CD4-positive, alpha-beta T cell (primary cell): ENCODE results near the gene PCID2. TPM values are rescaled to one million over a fixed set of nuclear protein-coding genes. Genes with fewer than 3 reads are reported as not detected.

Experiments used
- ATAC-seq: fragments of 200-7000 bp; cut with Tn5 transposase; one replicate; pipeline ENCODE4 v1.10.0; 2022; ENCODE audit warnings: mild to moderate bottlenecking; ENCODE audit not compliant: poor library complexity
- CTCF ChIA-PET: fragments of 350-600 bp; sonication (Branson Sonifier 250); formaldehyde crosslinking; loops from one replicate; lab custom pipeline; 2021; ENCODE audit warnings: antibody characterized with exemption, inconsistent platforms; lab: Charles Lee
- POLR2A ChIA-PET: fragments of 350-600 bp; sonication (Branson Sonifier 250); formaldehyde crosslinking; loops from one replicate; lab custom pipeline; 2021; ENCODE audit warnings: antibody characterized with exemption, inconsistent platforms; lab: Charles Lee
- DNase-seq, 14 experiments: peaks; one replicate each; pipeline ENCODE4 v3.0.0-alpha.2; 2013 to 2020; ENCODE audit warnings: mixed read lengths in 2 of 14
- H3K27ac ChIP-seq, 2 donors: one replicate each; pipeline versions ENCODE4 v1.5.1 to v1.7.0; 2013; ENCODE audit warnings: low read length in 2 of 2, low read depth in 1 of 2, mild to moderate bottlenecking in 1 of 2
- H3K27me3 ChIP-seq, 2 experiments: 1 replicate in 1 of 2; 2 replicates in 1 of 2; pipeline versions ENCODE4 v1.6.1 to v1.7.0; 2013; ENCODE audit warnings: low read length in 2 of 2, control low read depth in 1 of 2, mild to moderate bottlenecking in 1 of 2, moderate library complexity in 1 of 2; ENCODE audit not compliant: insufficient read depth in 2 of 2, control insufficient read depth in 1 of 2
- H3K36me3 ChIP-seq: one replicate; pipeline ENCODE4 v1.6.1; 2013; ENCODE audit warnings: low read length, control low read depth; ENCODE audit not compliant: insufficient read depth
- H3K4me1 ChIP-seq: one replicate; pipeline ENCODE4 v1.6.1; 2013; ENCODE audit warnings: low read length, control low read depth; ENCODE audit not compliant: insufficient read depth
- H3K4me3 ChIP-seq: one replicate; pipeline ENCODE4 v1.5.1; 2013; ENCODE audit warnings: mild to moderate bottlenecking, low read length, moderate library complexity
- H3K9me3 ChIP-seq, 2 experiments: 1 replicate in 1 of 2; 2 replicates in 1 of 2; pipeline versions ENCODE4 v1.6.1 to v1.7.0; 2013; ENCODE audit warnings: low read length in 2 of 2, mild to moderate bottlenecking in 2 of 2, control low read depth in 1 of 2, moderate library complexity in 1 of 2; ENCODE audit not compliant: control insufficient read depth in 1 of 2, insufficient read depth in 1 of 2
- H3K27ac Mint-ChIP-seq: one replicate; pipeline ENCODE4 v1.8.0; 2020; ENCODE audit warnings: mixed read lengths
- H3K27me3 Mint-ChIP-seq: one replicate; pipeline ENCODE4 v1.8.0; 2021; ENCODE audit warnings: mixed read lengths
- H3K36me3 Mint-ChIP-seq: one replicate; pipeline ENCODE4 v1.8.0; 2021; ENCODE audit warnings: low read depth, mixed read lengths
- H3K4me1 Mint-ChIP-seq: one replicate; pipeline ENCODE4 v1.8.0; 2021; ENCODE audit warnings: low read depth, mixed read lengths
- H3K4me3 Mint-ChIP-seq: one replicate; pipeline ENCODE4 v1.8.0; 2020; ENCODE audit warnings: mild to moderate bottlenecking, mixed read lengths
- H3K9me3 Mint-ChIP-seq: one replicate; pipeline ENCODE4 v1.8.0; 2020; ENCODE audit warnings: mixed read lengths
- CTCF ChIP-seq: fragments of 200-600 bp; IDR thresholded peaks from one replicate; pipeline ENCODE4 v1.8.0; 2022; ENCODE audit warnings: antibody characterized with exemption, mild to moderate bottlenecking
- intact Hi-C, 2 experiments: fragments of 100-400 bp; cut with DNase I in 1 of 2; cut with micrococcal nuclease in 1 of 2; formaldehyde crosslinking; loops; one replicate each; pipeline versions ENCODE4 v1.15.1 to v1.9.0; 2023 to 2025; cut with DNase I, micrococcal nuclease
- total RNA-seq, 174 experiments: library from RNA in 2 of 174; stranded (reverse) in 2 of 174; gene quantifications; one replicate each; pipeline ENCODE4 v1.2.3 and lab custom pipeline; 2021 to 2026

The PCID2 gene
- total RNA-seq, 2 experiments from 2014 or later, result 33.6 to 33.7 TPM

- no peak overlapping the region for H3K27ac Mint-ChIP-seq
- ChIA-PET CTCF (no interaction called here), POLR2A (no interaction called here)
- H3K27me3 ChIP-seq, result no peaks in the 10 kb centered on the region
- H3K27ac ChIP-seq, result no peak overlapping the region
- H3K9me3 ChIP-seq, result no peaks in the 10 kb centered on the region
- peaks cover 91% of the 10 kb centered on the region for H3K36me3 Mint-ChIP-seq
- H3K4me1 ChIP-seq, result no peaks in the 10 kb centered on the region
- intact Hi-C loops, result no loop called here
- ATAC-seq (no peak), DNase-seq (no peak)
- no peak overlapping the region for H3K4me3 ChIP-seq
- TF ChIP-seq CTCF, result no peak
- H3K4me1 Mint-ChIP-seq, result no peaks in the 10 kb centered on the region
- no peaks in the 10 kb centered on the region for H3K27me3 Mint-ChIP-seq
- no peaks in the 10 kb centered on the region for H3K9me3 Mint-ChIP-seq
- no peak overlapping the region for H3K4me3 Mint-ChIP-seq
- peaks cover 81% of the 10 kb centered on the region for H3K36me3 ChIP-seq
Measured at GRCh38 chr13:113233101-113233500, 24.6 kb upstream of the PCID2 start.

- peaks cover 78% of the 10 kb centered on the region for H3K36me3 ChIP-seq
- no peak overlapping the region for H3K27ac ChIP-seq
- no peak overlapping the region for H3K4me3 Mint-ChIP-seq
- DNase-seq, result no peak
- no peak for ATAC-seq
- intact Hi-C loops, result no loop called here
- TF ChIP-seq CTCF, result no peak
- H3K27me3 ChIP-seq, result no peaks in the 10 kb centered on the region
- H3K4me3 ChIP-seq, result no peak overlapping the region
- no peaks in the 10 kb centered on the region for H3K4me1 ChIP-seq
- H3K9me3 Mint-ChIP-seq, result no peaks in the 10 kb centered on the region
- no peaks in the 10 kb centered on the region for H3K4me1 Mint-ChIP-seq
- no peak overlapping the region for H3K27ac Mint-ChIP-seq
- H3K9me3 ChIP-seq, result no peaks in the 10 kb centered on the region
- no peaks in the 10 kb centered on the region for H3K27me3 Mint-ChIP-seq
- peaks cover 93% of the 10 kb centered on the region for H3K36me3 Mint-ChIP-seq
- ChIA-PET CTCF (no interaction called here), POLR2A (no interaction called here)
Measured at GRCh38 chr13:113232208-113233003, 23.9 kb upstream of the PCID2 start.

- Histone ChIP-seq H3K36me3 (peaks cover 78% of the 10 kb centered on the region), H3K27me3 (no peaks in the 10 kb centered on the region), H3K27ac (no peak overlapping the region), H3K4me1 (no peaks in the 10 kb centered on the region), H3K9me3 (no peaks in the 10 kb centered on the region), H3K4me3 (no peak overlapping the region)
- ChIA-PET POLR2A (interaction anchor here (0.6 to 2.0 kb wide), 2 partner anchors 22 to 25 kb away, joined by 4 to 6 read pairs; partner anchors contain the start of gene CUL4A), CTCF (no interaction called here)
- peak overlapping the region; percentile 54 for H3K27ac Mint-ChIP-seq
- intact Hi-C loops, result no loop called here
- no peaks in the 10 kb centered on the region for H3K4me1 Mint-ChIP-seq
- peaks cover 93% of the 10 kb centered on the region for H3K36me3 Mint-ChIP-seq
- no peaks in the 10 kb centered on the region for H3K9me3 Mint-ChIP-seq
- no peak for ATAC-seq
- DNase-seq, result no peak
- H3K27me3 Mint-ChIP-seq, result no peaks in the 10 kb centered on the region
- no peak for TF ChIP-seq CTCF
- H3K4me3 Mint-ChIP-seq, result no peak overlapping the region
Measured at GRCh38 chr13:113231306-113232207, 23.1 kb upstream of the PCID2 start.
